Vagina (tissue), 2 donors: ENCODE results near the gene CFAP45.

Experiments
- POLR2A ChIP-seq, 2 donors: fragments of 450-650 bp; IDR thresholded peaks; one replicate each; pipeline ENCODE4 v1.6.1; 2017; ENCODE audit warnings: antibody characterized with exemption in 2 of 2, mild to moderate bottlenecking in 2 of 2, moderate library complexity in 2 of 2
- POLR2AphosphoS5 ChIP-seq, 2 donors: sonication (generic); formaldehyde crosslinking; IDR thresholded peaks; one replicate each; pipeline ENCODE4 v1.9.0; 2017; ENCODE audit warnings: antibody characterized with exemption in 2 of 2, mild to moderate bottlenecking in 2 of 2, low read depth in 1 of 2; ENCODE audit not compliant: insufficient read depth in 1 of 2

DNA sequence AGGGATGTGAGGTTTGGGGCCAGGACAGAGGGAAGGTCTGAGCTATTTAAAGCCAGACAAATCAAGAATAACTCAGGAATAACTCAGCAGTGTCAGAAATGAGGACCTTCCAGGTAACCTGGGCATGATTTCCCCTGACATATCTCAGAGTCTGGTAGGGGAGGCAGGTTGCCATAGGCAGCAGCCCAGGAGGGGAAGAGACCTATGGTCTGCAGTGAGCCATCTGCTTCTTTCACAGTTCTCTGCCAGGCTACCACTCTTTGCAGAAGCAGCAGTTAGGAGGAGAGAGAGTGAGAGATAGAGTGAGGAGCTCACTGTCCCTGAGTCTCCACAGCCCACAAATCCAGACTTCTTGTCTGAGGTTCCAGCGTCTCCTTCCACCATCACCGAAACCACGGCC, 31.2 kb downstream of the CFAP45 start:
- TF ChIP-seq POLR2A (IDR thresholded peaks at IDR 0.05): no peak
- TF ChIP-seq POLR2AphosphoS5 (IDR thresholded peaks at IDR 0.05; ENCODE audit: insufficient read depth in 1 of 2, low read depth in 1 of 2): no peak
